SK-N-SH treated with all-trans-retinoic acid at 6 μM for 48 hours (cell line): ENCODE results near the gene MIEN1.

ENCODE experiments used
- ESRRG ChIP-seq: fragments of 250-450 bp; sonication (Bioruptor Pico); IDR thresholded peaks from 2 replicates; pipeline ENCODE4 v1.6.1; 2021; ENCODE audit warnings: mild to moderate bottlenecking
- RARB ChIP-seq: fragments of 250-450 bp; sonication (Bioruptor Pico); IDR thresholded peaks from 2 replicates; pipeline ENCODE4 v1.8.0; 2021; ENCODE audit warnings: mild to moderate bottlenecking, moderate library complexity
- ZFP3 ChIP-seq: fragments of 250-450 bp; sonication (Bioruptor Pico); IDR thresholded peaks from 2 replicates; pipeline ENCODE4 v1.5.0; 2020; ENCODE audit warnings: mild to moderate bottlenecking, moderate library complexity
- ZNF565 ChIP-seq: fragments of 450-650 bp; formaldehyde crosslinking; conservative IDR thresholded peaks from 2 replicates; pipeline ENCODE4 v1.5.0; 2020; ENCODE audit warnings: low read depth, mild to moderate bottlenecking, moderate library complexity
- ZNF8 ChIP-seq: fragments of 450-650 bp; formaldehyde crosslinking; IDR thresholded peaks from 2 replicates; pipeline ENCODE4 v1.5.0; 2020; ENCODE audit warnings: mild to moderate bottlenecking, moderate library complexity
- TF ChIP-seq, protein P1 (sequence below): fragments of 250-450 bp; sonication (Bioruptor Pico); IDR thresholded peaks from 2 replicates; pipeline ENCODE4 v1.8.0; 2020; ENCODE audit warnings: mild to moderate bottlenecking, moderate library complexity, borderline replicate concordance
- TF ChIP-seq, protein P2 (sequence below): fragments of 250-450 bp; sonication (Bioruptor Pico); IDR thresholded peaks from 2 replicates; pipeline ENCODE4 v1.5.1; 2020; ENCODE audit warnings: low read depth, mild to moderate bottlenecking, moderate library complexity

DNA sequence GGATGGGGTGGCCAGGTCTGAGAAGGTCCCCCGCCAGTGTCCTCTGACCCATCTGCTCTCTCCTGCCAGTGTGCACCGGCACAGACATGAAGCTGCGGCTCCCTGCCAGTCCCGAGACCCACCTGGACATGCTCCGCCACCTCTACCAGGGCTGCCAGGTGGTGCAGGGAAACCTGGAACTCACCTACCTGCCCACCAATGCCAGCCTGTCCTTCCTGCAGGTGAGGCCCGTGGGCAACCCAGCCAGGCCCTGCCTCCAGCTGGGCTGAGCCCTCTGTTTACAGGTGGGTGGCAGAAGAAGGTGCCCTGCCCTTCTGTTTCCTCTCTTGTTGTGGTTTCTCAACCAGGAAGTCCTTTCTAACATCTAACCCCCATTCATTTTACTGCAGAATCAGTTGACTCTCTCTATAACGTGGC is 23.4 kb downstream of the MIEN1 start:
- TF ChIP-seq RARB (no peak), ZNF565 (CRISPR knock-in tag) (no peak), ESRRG (no peak), ZFP3 (CRISPR knock-in tag) (no peak), ZNF8 (CRISPR knock-in tag) (no peak)
- TF ChIP-seq, protein P1, sequence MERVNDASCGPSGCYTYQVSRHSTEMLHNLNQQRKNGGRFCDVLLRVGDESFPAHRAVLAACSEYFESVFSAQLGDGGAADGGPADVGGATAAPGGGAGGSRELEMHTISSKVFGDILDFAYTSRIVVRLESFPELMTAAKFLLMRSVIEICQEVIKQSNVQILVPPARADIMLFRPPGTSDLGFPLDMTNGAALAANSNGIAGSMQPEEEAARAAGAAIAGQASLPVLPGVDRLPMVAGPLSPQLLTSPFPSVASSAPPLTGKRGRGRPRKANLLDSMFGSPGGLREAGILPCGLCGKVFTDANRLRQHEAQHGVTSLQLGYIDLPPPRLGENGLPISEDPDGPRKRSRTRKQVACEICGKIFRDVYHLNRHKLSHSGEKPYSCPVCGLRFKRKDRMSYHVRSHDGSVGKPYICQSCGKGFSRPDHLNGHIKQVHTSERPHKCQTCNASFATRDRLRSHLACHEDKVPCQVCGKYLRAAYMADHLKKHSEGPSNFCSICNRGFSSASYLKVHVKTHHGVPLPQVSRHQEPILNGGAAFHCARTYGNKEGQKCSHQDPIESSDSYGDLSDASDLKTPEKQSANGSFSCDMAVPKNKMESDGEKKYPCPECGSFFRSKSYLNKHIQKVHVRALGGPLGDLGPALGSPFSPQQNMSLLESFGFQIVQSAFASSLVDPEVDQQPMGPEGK (CRISPR knock-in tag), result no peak
- TF ChIP-seq, protein P2, sequence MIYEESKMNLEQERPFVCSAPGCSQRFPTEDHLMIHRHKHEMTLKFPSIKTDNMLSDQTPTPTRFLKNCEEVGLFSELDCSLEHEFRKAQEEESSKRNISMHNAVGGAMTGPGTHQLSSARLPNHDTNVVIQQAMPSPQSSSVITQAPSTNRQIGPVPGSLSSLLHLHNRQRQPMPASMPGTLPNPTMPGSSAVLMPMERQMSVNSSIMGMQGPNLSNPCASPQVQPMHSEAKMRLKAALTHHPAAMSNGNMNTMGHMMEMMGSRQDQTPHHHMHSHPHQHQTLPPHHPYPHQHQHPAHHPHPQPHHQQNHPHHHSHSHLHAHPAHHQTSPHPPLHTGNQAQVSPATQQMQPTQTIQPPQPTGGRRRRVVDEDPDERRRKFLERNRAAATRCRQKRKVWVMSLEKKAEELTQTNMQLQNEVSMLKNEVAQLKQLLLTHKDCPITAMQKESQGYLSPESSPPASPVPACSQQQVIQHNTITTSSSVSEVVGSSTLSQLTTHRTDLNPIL, result no peak
